NCI-H2171 (cell line): ENCODE results near the gene NOSTRIN.
"Not testable (repeated sequence)": the region's sequence is repeated elsewhere in the genome, so short reads cannot be mapped to it uniquely, and the experiment has no call there.

ENCODE experiments used
- DNase-seq: peaks from one replicate; lab custom pipeline; 2025; lab: John Stamatoyannopoulos, UW

NOSTRIN gene

GRCh38 chr2:168790226-168790902 is 12.1 kb upstream of the NOSTRIN start:
- no peak for DNase-seq

- DNase-seq = not testable (repeated sequence)
Measured at GRCh38 chr2:168791140-168791539, 11.3 kb upstream of the NOSTRIN start.

- no peak for DNase-seq
Measured at GRCh38 chr2:168793596-168793995, 8.8 kb upstream of the NOSTRIN start.

- no peak for DNase-seq
Measured at GRCh38 chr2:168794968-168795367, 7.5 kb upstream of the NOSTRIN start.

GRCh38 chr2:168796090-168796577 is 6.3 kb upstream of the NOSTRIN start:
- no peak for DNase-seq

- no peak for DNase-seq
Measured at GRCh38 chr2:168796583-168797285, 5.7 kb upstream of the NOSTRIN start.

- no peak for DNase-seq
Measured at GRCh38 chr2:168797286-168797655, 5.2 kb upstream of the NOSTRIN start.

- no peak for DNase-seq
Measured at GRCh38 chr2:168798076-168798887, 4.2 kb upstream of the NOSTRIN start.

GRCh38 chr2:168798888-168799410 is 3.5 kb upstream of the NOSTRIN start:
- DNase-seq = no peak

- DNase-seq = no peak
Measured at GRCh38 chr2:168801471-168801870, 966 bp upstream of the NOSTRIN start.

- DNase-seq = no peak
Measured at GRCh38 chr2:168802859-168803725, 655 bp downstream of the NOSTRIN start.

GRCh38 chr2:168804214-168804613 is 1.8 kb downstream of the NOSTRIN start:
- DNase-seq = no peak

- DNase-seq = no peak
Measured at GRCh38 chr2:168805615-168806014, 3.2 kb downstream of the NOSTRIN start.

- DNase-seq = no peak
Measured at GRCh38 chr2:168809537-168809936, 7.1 kb downstream of the NOSTRIN start.

GRCh38 chr2:168810235-168810634 is 7.8 kb downstream of the NOSTRIN start:
- DNase-seq = no peak

- DNase-seq = no peak
Measured at GRCh38 chr2:168811696-168812095, 9.3 kb downstream of the NOSTRIN start.

- DNase-seq = no peak
Measured at GRCh38 chr2:168814046-168814445, 11.6 kb downstream of the NOSTRIN start.

GRCh38 chr2:168814939-168815907 is 12.8 kb downstream of the NOSTRIN start:
- no peak for DNase-seq

- no peak for DNase-seq
Measured at GRCh38 chr2:168816369-168816768, 13.9 kb downstream of the NOSTRIN start.

- no peak for DNase-seq
Measured at GRCh38 chr2:168819050-168819715, 16.7 kb downstream of the NOSTRIN start.
